Stimulated activated CD4-positive, alpha-beta T cell treated with anti-CD3 and anti-CD28 coated beads, Interleukin-2, amount 100 ng/mL, for 24 hours (primary cell): ENCODE results near the gene WDR41.
"Not testable (repeated sequence)": the region's sequence is repeated elsewhere in the genome, so short reads cannot be mapped to it uniquely, and the experiment has no call there.

ENCODE experiments used
- DNase-seq, 2 donors: peaks; one replicate each; pipeline ENCODE4 v3.0.0-alpha.2; 2020

The WDR41 gene

GRCh38 chr5:77491783-77492652 lies at the start of gene WDR41:
Gene WDR41 (minus strand): TSS chr5:77492316. CDS start chr5:77492220, 96 bp downstream.
- peak; percentile 89 to 91 for DNase-seq

- DNase-seq, result no peak
These were observed 39.2 kb upstream of the WDR41 start for GRCh38 chr5:77531297-77531696.

GRCh38 chr5:77518304-77518703 lies 26.2 kb upstream of the WDR41 start:
- no peak for DNase-seq

DNA sequence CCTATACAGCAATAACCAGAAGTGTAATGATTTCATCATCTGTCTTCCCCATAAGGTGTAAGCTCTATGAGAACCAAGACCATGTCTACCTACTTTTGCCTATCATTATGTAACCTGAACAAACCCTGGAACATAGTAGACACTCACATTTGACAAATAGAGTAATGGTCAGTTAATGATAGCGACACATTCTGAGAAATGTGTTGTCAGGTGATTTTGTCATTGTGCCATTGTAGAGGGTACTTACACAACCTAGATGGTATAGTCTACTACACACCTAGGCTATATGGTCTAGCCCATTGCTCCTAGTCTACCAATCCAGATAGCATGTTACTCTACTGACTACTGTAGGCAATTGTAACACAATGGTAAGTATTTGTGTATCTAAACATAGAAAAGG lies 22.3 kb upstream of the WDR41 start:
- no peak for DNase-seq

DNA sequence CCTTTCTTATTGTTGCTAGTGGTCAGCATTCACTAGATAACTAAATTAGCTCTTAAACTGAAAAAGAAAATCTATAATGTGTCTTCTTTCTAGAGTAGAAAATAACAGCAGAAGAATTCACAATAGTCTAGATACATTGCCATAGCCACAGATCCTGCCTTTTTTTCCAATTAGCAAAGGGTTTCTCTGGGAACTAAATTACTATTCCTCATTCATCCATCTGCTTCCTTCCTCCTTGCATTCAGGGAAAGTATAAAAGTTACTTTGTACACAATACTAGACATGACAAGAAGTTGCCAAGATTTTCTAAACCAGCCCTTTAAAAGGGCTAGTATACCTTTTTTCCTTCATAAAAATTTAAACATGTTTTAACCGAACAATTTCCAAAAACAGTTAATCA lies 21.2 kb upstream of the WDR41 start:
- no peak for DNase-seq

- not testable (repeated sequence) for DNase-seq
These were observed 9.0 kb upstream of the WDR41 start for GRCh38 chr5:77501132-77501531.

DNA sequence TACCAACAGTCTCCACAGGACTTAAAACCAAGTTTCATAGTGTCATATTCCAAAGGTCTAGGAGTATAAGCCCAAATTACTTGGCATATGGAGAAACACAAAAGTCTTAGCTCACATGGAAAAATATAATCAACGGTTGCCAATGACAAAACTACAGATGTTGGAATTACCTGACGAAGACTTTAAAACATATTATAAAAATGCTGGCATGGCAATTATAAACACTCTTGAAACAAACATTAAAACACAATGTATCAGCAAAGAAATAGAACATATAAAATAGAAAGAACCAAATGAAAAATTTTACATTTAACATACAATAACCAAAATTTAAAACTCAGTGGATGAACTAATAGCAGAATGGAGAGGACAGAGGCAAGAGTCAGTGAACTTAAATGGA lies 7.9 kb upstream of the WDR41 start:
- no peak for DNase-seq

DNA sequence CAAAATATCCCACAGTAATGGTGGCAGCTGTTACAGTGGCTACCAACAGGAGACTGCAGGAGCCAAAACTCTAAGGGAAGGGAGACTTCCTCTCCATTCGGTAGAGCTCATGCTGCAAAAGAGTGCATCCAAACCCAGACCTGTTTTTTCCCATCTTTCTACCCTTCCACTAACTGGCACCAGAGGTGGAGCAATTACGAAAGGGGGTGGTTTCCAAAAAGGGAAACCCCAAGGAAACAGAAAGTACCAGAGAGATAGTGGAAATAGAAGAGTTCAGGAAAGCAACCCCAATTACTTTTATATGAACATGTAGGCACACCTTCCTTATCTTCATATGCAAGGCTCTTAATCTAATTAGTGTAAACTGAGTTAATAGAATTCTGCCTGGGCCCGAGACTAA lies 7.3 kb upstream of the WDR41 start:
- no peak for DNase-seq

DNA sequence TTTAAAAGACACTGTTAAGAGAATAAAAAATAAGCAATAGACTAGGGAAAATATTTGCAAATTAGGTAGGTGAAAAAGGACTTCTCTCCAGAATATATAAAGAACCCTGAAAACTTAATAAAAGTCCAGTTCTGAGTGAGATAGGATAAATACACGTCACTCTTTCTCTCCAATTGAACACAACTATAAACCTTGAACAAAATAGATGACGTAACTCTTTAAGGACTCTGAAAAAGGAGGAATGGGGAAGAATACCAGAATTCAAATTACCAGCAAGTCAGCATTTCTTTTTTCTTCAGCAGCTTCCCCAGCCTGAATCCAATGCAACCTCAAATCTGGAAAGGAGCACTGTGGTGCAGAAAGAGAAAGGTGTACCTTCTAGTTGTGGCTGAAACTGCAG lies 6.8 kb upstream of the WDR41 start:
- no peak for DNase-seq

DNA sequence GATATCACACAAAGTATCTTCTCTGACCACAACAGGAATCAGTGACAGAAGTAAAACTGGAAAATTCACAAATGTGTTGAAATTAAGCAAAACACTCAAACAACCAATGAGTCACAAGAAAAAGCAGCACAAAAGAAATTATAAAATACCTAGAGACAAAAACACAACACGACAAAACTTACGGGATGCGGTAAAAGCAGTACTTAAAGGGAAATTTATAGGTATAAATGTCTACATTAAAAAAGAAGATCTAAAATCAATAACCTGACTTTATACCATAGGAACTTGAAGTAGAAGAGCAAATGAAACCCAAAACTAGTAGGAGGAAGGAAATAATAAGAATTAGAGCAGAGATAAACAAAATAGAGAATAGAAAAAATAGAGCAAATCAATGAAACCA lies 2.8 kb upstream of the WDR41 start:
- DNase-seq, result no peak

- DNase-seq, result no peak
These were observed 511 bp upstream of the WDR41 start for GRCh38 chr5:77492653-77493000.

GRCh38 chr5:77490741-77491344 lies 1.3 kb downstream of the WDR41 start:
- not testable (repeated sequence) for DNase-seq

- DNase-seq, result no peak
These were observed 5.7 kb downstream of the WDR41 start for GRCh38 chr5:77486344-77486962.

GRCh38 chr5:77483682-77484081 lies 8.4 kb downstream of the WDR41 start:
- DNase-seq, result no peak

- not testable (repeated sequence) for DNase-seq
These were observed 17.1 kb downstream of the WDR41 start for GRCh38 chr5:77475041-77475440.

- DNase-seq, result not testable (repeated sequence)
These were observed 23.2 kb downstream of the WDR41 start for GRCh38 chr5:77468875-77469274.

- no peak for DNase-seq
These were observed 28.2 kb downstream of the WDR41 start for GRCh38 chr5:77463905-77464304.

DNA sequence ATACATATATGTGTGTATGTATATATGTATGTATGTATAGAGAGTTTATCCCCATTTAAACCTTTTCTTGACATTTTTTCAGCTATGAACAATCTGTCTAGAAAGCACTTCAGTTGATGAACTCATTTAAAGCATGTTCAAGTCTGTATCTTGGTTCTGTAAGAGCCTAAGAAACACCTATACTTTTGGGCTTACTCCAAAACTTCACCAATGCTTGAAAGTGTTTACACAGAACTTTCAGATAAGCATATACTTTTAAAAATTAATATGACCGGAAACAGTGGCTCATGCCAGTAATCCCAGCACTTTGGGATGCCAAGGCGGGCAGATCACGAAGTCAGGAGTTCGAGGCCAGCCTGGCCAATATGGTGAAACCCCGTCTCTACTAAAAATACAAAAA lies 30.8 kb downstream of the WDR41 start:
- DNase-seq, result no peak

DNA sequence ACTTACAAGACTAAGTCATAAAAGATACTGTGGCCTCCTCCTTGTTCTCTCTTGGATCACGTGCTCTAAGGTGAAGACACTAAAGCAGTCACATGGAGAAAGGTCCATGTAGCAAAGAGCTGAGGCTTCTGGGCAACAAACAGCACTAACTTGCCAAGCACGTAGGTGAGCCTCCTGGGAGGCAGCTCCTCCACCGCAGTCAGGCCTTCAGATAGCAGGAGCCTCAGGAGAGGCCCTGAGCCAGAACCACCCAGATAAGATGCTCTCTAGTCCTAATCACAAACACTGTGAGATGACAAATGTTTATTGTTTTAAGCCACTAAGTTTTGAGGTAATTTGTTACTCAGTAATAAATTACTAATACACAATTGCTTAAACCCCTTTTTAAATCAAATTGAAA lies 38.0 kb downstream of the WDR41 start:
- no peak for DNase-seq

DNA sequence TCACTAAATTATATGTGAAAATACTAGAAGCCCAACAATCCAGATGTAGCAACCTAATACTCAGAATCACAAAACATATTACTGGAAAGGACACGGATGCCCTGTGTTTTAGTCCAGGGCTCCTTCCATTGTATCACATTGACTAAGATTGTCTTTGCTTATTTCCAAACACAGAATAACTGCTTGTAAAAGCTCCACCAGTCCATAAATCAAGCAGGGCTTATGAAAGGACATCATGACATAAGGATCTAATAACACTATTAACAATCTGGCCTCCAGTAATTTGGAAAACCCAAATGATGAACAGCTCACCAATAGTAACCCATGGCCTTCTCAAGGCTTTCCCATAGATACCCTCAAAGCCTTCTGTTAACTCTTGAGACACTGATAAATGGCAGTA lies 39.8 kb downstream of the WDR41 start:
- DNase-seq, result no peak

GRCh38 chr5:77449981-77450380 lies 42.1 kb downstream of the WDR41 start:
- DNase-seq, result no peak

GRCh38 chr5:77449277-77449676 lies 42.8 kb downstream of the WDR41 start:
- DNase-seq, result no peak

GRCh38 chr5:77448831-77449230 lies 43.3 kb downstream of the WDR41 start:
- no peak for DNase-seq

GRCh38 chr5:77444356-77444755 lies 47.8 kb downstream of the WDR41 start:
- DNase-seq, result no peak
